PC-3 (cell line): ENCODE data around the gene PTCH1. TPM values are rescaled to one million over a fixed set of nuclear protein-coding genes. Genes with fewer than 3 reads are reported as not detected.

Experiments
- ATAC-seq: fragments of 200-7000 bp; cut with Tn5 transposase; 2 replicates; pipeline ENCODE4 v1.9.1; 2020; ENCODE audit warnings: mild to moderate bottlenecking, moderate library complexity
- BruUV-seq: library from RNA; stranded (reverse); fragments of 400-500 nt; replicated peaks from 2 replicates; lab custom pipeline; 2021; lab: Mats Ljungman, UMichigan
- CTCF ChIA-PET: fragments of 300-600 bp; sonication (Branson Sonifier 250); formaldehyde crosslinking; loops from one replicate; lab custom pipeline; 2022; ENCODE audit warnings: antibody characterized with exemption; lab: Charles Lee
- POLR2A ChIA-PET: fragments of 300-600 bp; sonication (Branson Sonifier 250); formaldehyde crosslinking; loops from one replicate; lab custom pipeline; 2022; ENCODE audit warnings: antibody characterized with exemption; ENCODE audit not compliant: unreplicated experiment; lab: Charles Lee
- DNase-seq: peaks from one replicate; pipeline ENCODE4 v3.0.0-alpha.2; 2015
- H2AFZ ChIP-seq: fragments of 300-600 bp; sonication (generic); 2 replicates; pipeline ENCODE4 v1.6.0; 2016; ENCODE audit warnings: antibody characterized with exemption, low read length
- H3F3A ChIP-seq: fragments of 300-600 bp; sonication (generic); one replicate; pipeline ENCODE4 v1.6.0; 2017; ENCODE audit warnings: antibody characterized with exemption, low read length, control low read depth, mild to moderate bottlenecking; ENCODE audit not compliant: unreplicated experiment
- H3K27ac ChIP-seq: fragments of 300-600 bp; sonication (generic); 2 replicates; pipeline ENCODE4 v1.5.1; 2016; ENCODE audit warnings: mild to moderate bottlenecking, low read length
- H3K27me3 ChIP-seq: fragments of 300-600 bp; sonication (generic); 2 replicates; pipeline ENCODE4 v1.6.1; 2016; ENCODE audit warnings: low read length, mixed read lengths
- H3K36me3 ChIP-seq: fragments of 300-600 bp; sonication (generic); 2 replicates; pipeline ENCODE4 v1.6.1; 2016; ENCODE audit warnings: low read depth, mixed run types, low read length, mixed read lengths
- H3K4me1 ChIP-seq: fragments of 300-600 bp; sonication (generic); 2 replicates; pipeline ENCODE4 v1.5.1; 2016; ENCODE audit warnings: low read length; ENCODE audit not compliant: insufficient read depth
- H3K4me2 ChIP-seq: fragments of 300-600 bp; sonication (generic); 2 replicates; pipeline ENCODE4 v1.6.0; 2016; ENCODE audit warnings: low read length
- H3K4me3 ChIP-seq: fragments of 300-600 bp; sonication (generic); 2 replicates; pipeline ENCODE4 v1.5.1; 2016; ENCODE audit warnings: mild to moderate bottlenecking, low read length, mixed read lengths
- H3K79me2 ChIP-seq: fragments of 300-600 bp; sonication (generic); 2 replicates; pipeline ENCODE4 v1.6.1; 2017; ENCODE audit warnings: low read length, mixed read lengths
- H3K9ac ChIP-seq: fragments of 300-600 bp; sonication (generic); 2 replicates; pipeline ENCODE4 v1.6.0; 2016; ENCODE audit warnings: mild to moderate bottlenecking, low read length
- H3K9me2 ChIP-seq: fragments of 300-600 bp; sonication (generic); replicated peaks from 2 replicates; pipeline ENCODE4 v1.6.1; 2016; ENCODE audit warnings: mixed run types, low read length, mixed read lengths
- H3K9me3 ChIP-seq: fragments of 300-600 bp; sonication (generic); 2 replicates; pipeline ENCODE4 v1.6.1; 2016; ENCODE audit warnings: low read length, mixed read lengths
- H4K20me1 ChIP-seq: fragments of 300-600 bp; sonication (generic); 2 replicates; pipeline ENCODE4 v1.6.1; 2016; ENCODE audit warnings: low read length, mixed read lengths
- EZH2 ChIP-seq: fragments of 300-600 bp; sonication (generic); IDR thresholded peaks from one replicate; pipeline ENCODE4 v1.6.1; 2017; ENCODE audit warnings: antibody characterized with exemption, mild to moderate bottlenecking, low read length; ENCODE audit not compliant: unreplicated experiment
- EZH2phosphoT487 ChIP-seq: fragments of 300-600 bp; sonication (generic); IDR thresholded peaks from 2 replicates; pipeline ENCODE4 v1.6.1; 2018; ENCODE audit warnings: mild to moderate bottlenecking, antibody characterized with exemption, low read length, borderline replicate concordance
- intact Hi-C: fragments of 100-400 bp; cut with micrococcal nuclease; formaldehyde crosslinking; loops from 2 replicates; pipeline ENCODE4 v1.9.0; 2023
- total RNA-seq: library from RNA; depleted of rRNA; stranded (reverse); fragments of >200 nt; gene quantifications from 2 replicates; pipeline ENCODE4 v1.2.3, GENCODE V29; 2014
- TF ChIP-seq, protein P1 (sequence below): fragments of 300-600 bp; sonication (generic); conservative IDR thresholded peaks from 2 replicates; pipeline ENCODE4 v1.5.1; 2017; ENCODE audit warnings: antibody characterized with exemption, low read depth, mild to moderate bottlenecking, low read length

The PTCH1 gene
- total RNA-seq, 1 experiment from 2014 or later = 0.77 TPM

DNA sequence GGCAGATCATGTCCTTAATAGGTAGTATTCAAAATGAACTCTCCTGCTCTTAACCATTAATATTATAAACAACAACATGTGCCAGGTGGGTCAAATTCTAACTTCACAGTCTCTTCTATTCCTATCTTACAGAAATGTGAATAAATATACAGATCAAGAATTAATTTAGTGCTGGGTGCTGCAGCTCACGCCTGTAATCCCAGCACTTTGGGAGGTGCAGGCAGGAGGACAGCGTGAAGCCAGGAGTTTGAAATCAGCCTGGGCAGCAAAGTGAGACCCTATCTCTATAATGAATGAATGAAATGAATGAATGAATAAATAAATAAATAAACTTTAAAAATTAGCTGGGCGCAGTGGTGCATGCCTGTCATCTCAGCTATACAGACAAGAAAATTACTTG lies 34.1 kb downstream of the PTCH1 start:
- no TSS peak for BruUV-seq
- H3K4me2 ChIP-seq = no peak overlapping the region
- no peak overlapping the region for H3K4me3 ChIP-seq
- no peaks in the 10 kb centered on the region for H4K20me1 ChIP-seq
- H3K79me2 ChIP-seq = no peaks in the 10 kb centered on the region
- no peaks in the 10 kb centered on the region for H3K9me3 ChIP-seq
- ChIA-PET CTCF (no interaction called here), POLR2A (no interaction called here)
- no peaks in the 10 kb centered on the region for H3K9me2 ChIP-seq
- H3K4me1 ChIP-seq = no peaks in the 10 kb centered on the region
- DNase-seq (no peak), ATAC-seq (no peak)
- no peak overlapping the region for H2AFZ ChIP-seq
- H3K9ac ChIP-seq = no peak overlapping the region
- H3K27me3 ChIP-seq = no peaks in the 10 kb centered on the region
- H3K27ac ChIP-seq = no peak overlapping the region
- no peaks in the 10 kb centered on the region for H3K36me3 ChIP-seq
- intact Hi-C loops = no loop called here
- H3F3A ChIP-seq = no peaks in the 10 kb centered on the region
- TF ChIP-seq, protein P1, sequence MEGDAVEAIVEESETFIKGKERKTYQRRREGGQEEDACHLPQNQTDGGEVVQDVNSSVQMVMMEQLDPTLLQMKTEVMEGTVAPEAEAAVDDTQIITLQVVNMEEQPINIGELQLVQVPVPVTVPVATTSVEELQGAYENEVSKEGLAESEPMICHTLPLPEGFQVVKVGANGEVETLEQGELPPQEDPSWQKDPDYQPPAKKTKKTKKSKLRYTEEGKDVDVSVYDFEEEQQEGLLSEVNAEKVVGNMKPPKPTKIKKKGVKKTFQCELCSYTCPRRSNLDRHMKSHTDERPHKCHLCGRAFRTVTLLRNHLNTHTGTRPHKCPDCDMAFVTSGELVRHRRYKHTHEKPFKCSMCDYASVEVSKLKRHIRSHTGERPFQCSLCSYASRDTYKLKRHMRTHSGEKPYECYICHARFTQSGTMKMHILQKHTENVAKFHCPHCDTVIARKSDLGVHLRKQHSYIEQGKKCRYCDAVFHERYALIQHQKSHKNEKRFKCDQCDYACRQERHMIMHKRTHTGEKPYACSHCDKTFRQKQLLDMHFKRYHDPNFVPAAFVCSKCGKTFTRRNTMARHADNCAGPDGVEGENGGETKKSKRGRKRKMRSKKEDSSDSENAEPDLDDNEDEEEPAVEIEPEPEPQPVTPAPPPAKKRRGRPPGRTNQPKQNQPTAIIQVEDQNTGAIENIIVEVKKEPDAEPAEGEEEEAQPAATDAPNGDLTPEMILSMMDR = no peak

- H3K27ac ChIP-seq = no peak overlapping the region
- no peaks in the 10 kb centered on the region for H3K9me3 ChIP-seq
- H3K36me3 ChIP-seq = no peaks in the 10 kb centered on the region
- H3K9me2 ChIP-seq = no peaks in the 10 kb centered on the region
- H3K4me2 ChIP-seq = no peak overlapping the region
- TF ChIP-seq, protein P1 = no peak
- no peak for TF ChIP-seq EZH2
- TF ChIP-seq EZH2phosphoT487 = no peak
- DNase-seq (no peak), ATAC-seq (no peak)
- no peaks in the 10 kb centered on the region for H3F3A ChIP-seq
- BruUV-seq = no TSS peak
- H3K4me3 ChIP-seq = no peak overlapping the region
- H4K20me1 ChIP-seq = no peaks in the 10 kb centered on the region
- H3K9ac ChIP-seq = no peak overlapping the region
- H3K27me3 ChIP-seq = no peaks in the 10 kb centered on the region
- ChIA-PET CTCF (no interaction called here), POLR2A (no interaction called here)
- H3K4me1 ChIP-seq = no peaks in the 10 kb centered on the region
- no peak overlapping the region for H2AFZ ChIP-seq
- H3K79me2 ChIP-seq = no peaks in the 10 kb centered on the region
- intact Hi-C loops = no loop called here
These were observed 35.8 kb downstream of the PTCH1 start for GRCh38 chr9:95481000-95481399.

DNA sequence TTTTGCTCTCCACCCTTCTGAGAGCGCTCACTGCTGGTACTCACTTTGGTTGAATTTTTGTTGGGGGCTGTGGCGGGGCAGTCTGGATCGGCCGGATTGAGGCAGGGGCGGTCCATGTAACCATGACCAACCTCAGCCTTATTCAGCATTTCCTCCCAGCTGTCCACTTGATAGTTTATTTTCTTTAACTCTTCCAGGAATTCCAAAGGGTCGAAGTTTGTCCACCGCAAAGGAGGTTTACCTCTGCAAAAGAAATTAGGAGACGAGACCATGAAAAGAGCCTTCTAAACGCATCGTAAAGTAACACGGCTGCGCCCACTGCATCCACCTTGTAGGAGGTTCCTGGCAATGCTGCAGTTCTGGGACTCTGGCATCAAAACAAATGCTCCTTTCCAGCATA lies 36.4 kb downstream of the PTCH1 start:
- Histone ChIP-seq H3K36me3 (no peaks in the 10 kb centered on the region), H3K27me3 (no peaks in the 10 kb centered on the region), H3K9me3 (no peaks in the 10 kb centered on the region), H3F3A (no peaks in the 10 kb centered on the region), H3K27ac (no peak overlapping the region), H3K4me2 (no peak overlapping the region), H3K4me1 (no peaks in the 10 kb centered on the region), H3K9ac (no peak overlapping the region), H3K79me2 (no peaks in the 10 kb centered on the region), H2AFZ (no peak overlapping the region), H3K9me2 (no peaks in the 10 kb centered on the region), H3K4me3 (no peak overlapping the region), H4K20me1 (no peaks in the 10 kb centered on the region)
- TF ChIP-seq EZH2phosphoT487 = no peak
- TF ChIP-seq EZH2 = no peak
- TF ChIP-seq, protein P1 = no peak
- POLR2A ChIA-PET = no interaction called here
- no TSS peak for BruUV-seq
- CTCF ChIA-PET = no interaction called here
- ATAC-seq (no peak), DNase-seq (no peak)
- intact Hi-C loops = no loop called here
